Suprapubic skin (tissue), 4 donors: Measurements from ENCODE around the gene GNAO1.

ENCODE experiments used
- POLR2A ChIP-seq, 2 donors: fragments of 450-650 bp; IDR thresholded peaks; one replicate each; pipeline ENCODE4 v1.6.1; 2017; ENCODE audit warnings: antibody characterized with exemption in 2 of 2, mild to moderate bottlenecking in 2 of 2, moderate library complexity in 2 of 2
- POLR2AphosphoS5 ChIP-seq, 3 donors: sonication (generic); formaldehyde crosslinking; IDR thresholded peaks; one replicate each; pipeline ENCODE4 v1.6.1; 2017; ENCODE audit warnings: antibody characterized with exemption in 3 of 3
- TF ChIP-seq, protein P1 (sequence below), 2 donors: fragments of 200-600 bp in 1 of 2; fragments of 450-650 bp in 1 of 2; sonication (generic) in 1 of 2; IDR thresholded peaks; one replicate each; pipeline ENCODE4 v1.5.1; 2016 to 2019; ENCODE audit warnings: antibody characterized with exemption in 2 of 2, mild to moderate bottlenecking in 1 of 2, moderate library complexity in 1 of 2

GRCh38 chr16:56199164-56199563 is 7.9 kb downstream of the GNAO1 start:
- TF ChIP-seq, protein P1, sequence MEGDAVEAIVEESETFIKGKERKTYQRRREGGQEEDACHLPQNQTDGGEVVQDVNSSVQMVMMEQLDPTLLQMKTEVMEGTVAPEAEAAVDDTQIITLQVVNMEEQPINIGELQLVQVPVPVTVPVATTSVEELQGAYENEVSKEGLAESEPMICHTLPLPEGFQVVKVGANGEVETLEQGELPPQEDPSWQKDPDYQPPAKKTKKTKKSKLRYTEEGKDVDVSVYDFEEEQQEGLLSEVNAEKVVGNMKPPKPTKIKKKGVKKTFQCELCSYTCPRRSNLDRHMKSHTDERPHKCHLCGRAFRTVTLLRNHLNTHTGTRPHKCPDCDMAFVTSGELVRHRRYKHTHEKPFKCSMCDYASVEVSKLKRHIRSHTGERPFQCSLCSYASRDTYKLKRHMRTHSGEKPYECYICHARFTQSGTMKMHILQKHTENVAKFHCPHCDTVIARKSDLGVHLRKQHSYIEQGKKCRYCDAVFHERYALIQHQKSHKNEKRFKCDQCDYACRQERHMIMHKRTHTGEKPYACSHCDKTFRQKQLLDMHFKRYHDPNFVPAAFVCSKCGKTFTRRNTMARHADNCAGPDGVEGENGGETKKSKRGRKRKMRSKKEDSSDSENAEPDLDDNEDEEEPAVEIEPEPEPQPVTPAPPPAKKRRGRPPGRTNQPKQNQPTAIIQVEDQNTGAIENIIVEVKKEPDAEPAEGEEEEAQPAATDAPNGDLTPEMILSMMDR (IDR thresholded peaks at IDR 0.05), result no peak
- TF ChIP-seq POLR2A (IDR thresholded peaks at IDR 0.05) (no peak), POLR2AphosphoS5 (IDR thresholded peaks at IDR 0.05) (no peak)
